Esophagus squamous epithelium (tissue), 4 donors: ENCODE measurements around the gene HOXB9.

Experiments used
- CTCF ChIP-seq, 6 experiments: fragments of 450-650 bp in 4 of 6; fragments of 200-600 bp in 2 of 6; sonication (generic) in 2 of 6; IDR thresholded peaks; one replicate each; pipeline ENCODE4 v1.5.1; 2016 to 2019; ENCODE audit warnings: antibody characterized with exemption in 6 of 6, mild to moderate bottlenecking in 4 of 6, moderate library complexity in 4 of 6
- POLR2A ChIP-seq, 4 donors: fragments of 450-650 bp; IDR thresholded peaks; one replicate each; pipeline ENCODE4 v1.6.1; 2017; ENCODE audit warnings: antibody characterized with exemption in 4 of 4, mild to moderate bottlenecking in 4 of 4, moderate library complexity in 3 of 4

GRCh38 chr17:48629411-48629759 lies 3.2 kb upstream of the HOXB9 start:
- TF ChIP-seq CTCF (IDR thresholded peaks at IDR 0.05) (no peak), POLR2A (IDR thresholded peaks at IDR 0.05) (no peak)
